ENCODE measurements around the gene ARHGAP15. TPM values are rescaled to one million over a fixed set of nuclear protein-coding genes. Genes with fewer than 3 reads are reported as not detected.

ARHGAP15 gene
- total RNA-seq, 2 donors from 2014 or later, result 11.0 to 11.8 TPM

DNA sequence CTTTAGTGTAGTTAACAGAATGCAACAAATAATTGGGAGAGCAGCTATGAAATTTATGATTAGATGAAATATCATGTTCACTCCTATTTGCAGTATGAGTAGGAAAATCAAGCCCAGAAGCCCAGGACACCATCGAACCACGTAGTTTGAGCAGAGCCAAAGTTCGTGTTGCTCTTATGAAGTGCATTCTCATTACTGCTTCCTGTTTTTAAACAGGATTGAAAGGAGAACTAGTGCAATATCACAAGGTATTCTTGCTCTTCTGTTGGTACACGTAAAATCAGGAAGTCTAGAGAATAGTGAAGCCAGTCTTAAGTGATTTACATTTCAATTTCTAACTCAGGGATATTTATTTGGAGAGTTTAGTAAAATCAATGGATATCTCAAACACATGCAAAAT lies 21.1 kb downstream of the ARHGAP15 start:
- ATAC-seq (ENCODE audit: insufficient number of reproducible peaks, low FRiP score, low read depth) (no peak), DNase-seq (ENCODE audit: low spot score) (no peak)
- Histone ChIP-seq H3K4me3 (no peak overlapping the region), H3K27ac (no peak overlapping the region), H3K9me3 (no peaks in the 10 kb centered on the region), H3K4me1 (ENCODE audit: control insufficient read depth in 1 of 2, low read depth in 2 of 2) (peaks cover 0 to 3% of the 10 kb centered on the region in 2 donors), H3K36me3 (no peaks in the 10 kb centered on the region), H3K27me3 (replicated peaks; ENCODE audit: insufficient read depth) (no peaks in the 10 kb centered on the region)
- TF ChIP-seq, protein P1, sequence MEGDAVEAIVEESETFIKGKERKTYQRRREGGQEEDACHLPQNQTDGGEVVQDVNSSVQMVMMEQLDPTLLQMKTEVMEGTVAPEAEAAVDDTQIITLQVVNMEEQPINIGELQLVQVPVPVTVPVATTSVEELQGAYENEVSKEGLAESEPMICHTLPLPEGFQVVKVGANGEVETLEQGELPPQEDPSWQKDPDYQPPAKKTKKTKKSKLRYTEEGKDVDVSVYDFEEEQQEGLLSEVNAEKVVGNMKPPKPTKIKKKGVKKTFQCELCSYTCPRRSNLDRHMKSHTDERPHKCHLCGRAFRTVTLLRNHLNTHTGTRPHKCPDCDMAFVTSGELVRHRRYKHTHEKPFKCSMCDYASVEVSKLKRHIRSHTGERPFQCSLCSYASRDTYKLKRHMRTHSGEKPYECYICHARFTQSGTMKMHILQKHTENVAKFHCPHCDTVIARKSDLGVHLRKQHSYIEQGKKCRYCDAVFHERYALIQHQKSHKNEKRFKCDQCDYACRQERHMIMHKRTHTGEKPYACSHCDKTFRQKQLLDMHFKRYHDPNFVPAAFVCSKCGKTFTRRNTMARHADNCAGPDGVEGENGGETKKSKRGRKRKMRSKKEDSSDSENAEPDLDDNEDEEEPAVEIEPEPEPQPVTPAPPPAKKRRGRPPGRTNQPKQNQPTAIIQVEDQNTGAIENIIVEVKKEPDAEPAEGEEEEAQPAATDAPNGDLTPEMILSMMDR (IDR thresholded peaks at IDR 0.05), result no peak

- Histone ChIP-seq H3K27ac (no peak overlapping the region), H3K4me1 (ENCODE audit: control insufficient read depth in 1 of 2, low read depth in 2 of 2) (peaks cover 3% of the 10 kb centered on the region in 2 donors), H3K9me3 (no peaks in the 10 kb centered on the region), H3K27me3 (replicated peaks; ENCODE audit: insufficient read depth) (no peaks in the 10 kb centered on the region), H3K36me3 (no peaks in the 10 kb centered on the region), H3K4me3 (no peak overlapping the region)
- DNase-seq (ENCODE audit: low spot score), result no peak
- TF ChIP-seq, protein P1 (IDR thresholded peaks at IDR 0.05), result no peak
- ATAC-seq (ENCODE audit: insufficient number of reproducible peaks, low FRiP score, low read depth), result no peak
Observed at GRCh38 chr2:143151111-143151752, 22.0 kb downstream of the ARHGAP15 start.

DNA sequence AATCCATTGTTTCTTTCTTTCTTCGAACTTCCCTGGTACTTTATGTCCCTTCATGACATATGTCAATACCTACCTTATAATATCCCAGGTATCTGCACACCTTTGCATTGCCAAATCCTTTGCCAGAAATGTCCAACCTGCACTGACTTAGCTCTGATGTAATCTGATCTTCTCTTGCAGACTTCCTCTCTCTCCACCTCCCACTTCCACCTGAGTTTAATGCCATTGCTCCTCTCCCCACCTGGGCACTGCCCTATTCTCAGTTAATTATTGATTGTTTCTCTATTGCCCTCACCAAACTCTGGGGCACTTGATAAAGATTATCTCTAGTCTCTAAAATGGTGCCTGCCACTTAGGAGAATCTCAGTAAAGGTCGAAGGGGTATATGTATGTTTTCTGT lies 23.0 kb downstream of the ARHGAP15 start:
- no peaks in the 10 kb centered on the region for H3K36me3 ChIP-seq
- TF ChIP-seq, protein P1 (IDR thresholded peaks at IDR 0.05), result no peak
- ATAC-seq (ENCODE audit: insufficient number of reproducible peaks, low FRiP score, low read depth), result no peak

GRCh38 chr2:143152637-143153036 lies 23.4 kb downstream of the ARHGAP15 start:
- Histone ChIP-seq H3K9me3 (no peaks in the 10 kb centered on the region), H3K36me3 (no peaks in the 10 kb centered on the region), H3K4me1 (ENCODE audit: control insufficient read depth in 1 of 2, low read depth in 2 of 2) (peaks cover 13 to 17% of the 10 kb centered on the region in 2 donors), H3K27ac (no peak overlapping the region), H3K4me3 (no peak overlapping the region), H3K27me3 (replicated peaks; ENCODE audit: insufficient read depth) (no peaks in the 10 kb centered on the region)
- ATAC-seq (ENCODE audit: insufficient number of reproducible peaks, low FRiP score, low read depth), result no peak
- TF ChIP-seq, protein P1 (IDR thresholded peaks at IDR 0.05), result no peak
- DNase-seq (ENCODE audit: low spot score), result no peak

More for the DNA sequence above, 23.0 kb downstream of the ARHGAP15 start:
- Histone ChIP-seq H3K27me3 (replicated peaks; ENCODE audit: insufficient read depth) (no peaks in the 10 kb centered on the region), H3K4me1 (ENCODE audit: control insufficient read depth in 1 of 2, low read depth in 2 of 2) (peaks cover 11 to 13% of the 10 kb centered on the region in 2 donors), H3K27ac (no peak overlapping the region), H3K9me3 (no peaks in the 10 kb centered on the region), H3K4me3 (no peak overlapping the region)
- DNase-seq (ENCODE audit: low spot score), result no peak

DNA sequence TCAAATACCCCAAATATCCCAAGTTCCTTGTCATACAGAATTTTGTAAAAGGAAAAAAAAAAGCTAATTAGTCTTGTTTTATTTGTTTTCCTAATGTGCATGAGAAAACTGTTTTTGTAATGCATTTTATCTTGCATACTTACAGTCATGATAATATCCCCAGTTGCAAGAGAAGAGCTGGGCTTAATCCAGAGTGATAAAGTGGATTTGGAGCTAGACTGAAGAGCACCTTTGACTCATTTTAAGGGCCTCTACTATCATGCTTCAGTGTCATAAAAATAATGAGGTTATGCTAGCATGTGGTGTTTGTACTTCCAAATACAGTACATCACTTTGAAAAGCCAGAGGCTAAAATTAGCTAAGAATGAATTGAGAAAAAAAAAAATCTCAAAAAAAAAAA lies 26.4 kb downstream of the ARHGAP15 start:
- Histone ChIP-seq H3K9me3 (no peaks in the 10 kb centered on the region), H3K4me1 (ENCODE audit: control insufficient read depth in 1 of 2, low read depth in 2 of 2) (peaks cover 10 to 28% of the 10 kb centered on the region in 2 donors), H3K27me3 (replicated peaks; ENCODE audit: insufficient read depth) (no peaks in the 10 kb centered on the region), H3K36me3 (no peaks in the 10 kb centered on the region), H3K27ac (no peak overlapping the region), H3K4me3 (no peak overlapping the region)
- TF ChIP-seq, protein P1 (IDR thresholded peaks at IDR 0.05), result no peak
- ATAC-seq (ENCODE audit: insufficient number of reproducible peaks, low FRiP score, low read depth) (no peak), DNase-seq (ENCODE audit: low spot score) (no peak)

Measured in thoracic aorta (tissue), 2 donors.